Gastroesophageal sphincter (tissue), 4 donors: ENCODE measurements around the gene KATNAL1. TPM values are rescaled to one million over a fixed set of nuclear protein-coding genes. Genes with fewer than 3 reads are reported as not detected.

ENCODE experiments used
- ATAC-seq: fragments of 150-250 bp; one replicate; pipeline ENCODE4 v1.9.1; 2016; ENCODE audit warnings: mild to moderate bottlenecking, moderate library complexity
- H3K27ac ChIP-seq, 4 donors: fragments of 200-600 bp; sonication (generic) in 3 of 4; 1 replicate in 3 of 4; 2 replicates in 1 of 4; pipeline ENCODE4 v1.5.1; 2016 to 2019
- H3K27me3 ChIP-seq: fragments of 200-600 bp; sonication (generic); one replicate; pipeline ENCODE4 v1.5.1; 2019
- H3K36me3 ChIP-seq, 2 donors: fragments of 200-600 bp; sonication (generic); one replicate each; pipeline ENCODE4 v1.5.1; 2019; ENCODE audit warnings: control low read depth in 1 of 2
- H3K4me1 ChIP-seq, 3 donors: fragments of 200-600 bp; sonication (generic); 1 replicate in 2 of 3; 2 replicates in 1 of 3; pipeline ENCODE4 v1.5.1; 2016 to 2019; ENCODE audit warnings: control low read depth in 2 of 3
- H3K4me3 ChIP-seq, 2 donors: fragments of 200-600 bp; sonication (generic); one replicate each; pipeline ENCODE4 v1.5.1; 2019; ENCODE audit warnings: mild to moderate bottlenecking in 1 of 2, moderate library complexity in 1 of 2
- H3K9me3 ChIP-seq, 3 donors: fragments of 200-600 bp; sonication (generic); one replicate each; pipeline ENCODE4 v1.5.1; 2017 to 2019; ENCODE audit warnings: control low read depth in 2 of 3
- CTCF ChIP-seq, 4 experiments: fragments of 200-600 bp in 2 of 4; fragments of 450-650 bp in 2 of 4; sonication (generic) in 1 of 4; IDR thresholded peaks; one replicate each; pipeline ENCODE4 v1.5.1; 2017 to 2019; ENCODE audit warnings: antibody characterized with exemption in 4 of 4, mild to moderate bottlenecking in 2 of 4, moderate library complexity in 2 of 4
- EP300 ChIP-seq: sonication (generic); formaldehyde crosslinking; IDR thresholded peaks from one replicate; pipeline ENCODE4 v1.6.1; 2017; ENCODE audit warnings: antibody characterized with exemption, mild to moderate bottlenecking
- POLR2A ChIP-seq, 2 donors: fragments of 450-650 bp; IDR thresholded peaks; one replicate each; pipeline ENCODE4 v1.6.1; 2017; ENCODE audit warnings: antibody characterized with exemption in 2 of 2, mild to moderate bottlenecking in 2 of 2, moderate library complexity in 1 of 2
- POLR2AphosphoS5 ChIP-seq: sonication (generic); formaldehyde crosslinking; IDR thresholded peaks from one replicate; pipeline ENCODE4 v1.6.1; 2017; ENCODE audit warnings: antibody characterized with exemption
- WGBS, 2 donors: methylation state at CpG; one replicate each; pipeline ENCODE4 v1.1.5; 2018; ENCODE audit warnings: low coverage in 1 of 2; 5-methylcytosine and 5-hydroxymethylcytosine counted together
- small RNA-seq, 4 donors: library from RNA; depleted of rRNA; stranded (forward); fragments of <200 nt; gene quantifications; one replicate each; pipeline ENCODE3, GENCODE V24; 2016
- total RNA-seq, 4 donors: library from RNA; depleted of rRNA; stranded (reverse); fragments of >200 nt; gene quantifications; one replicate each; pipeline ENCODE4 v1.1.0, GENCODE V29; 2016

The KATNAL1 gene
- total RNA-seq, 4 donors from 2014 or later: 29.5 to 55.0 (median 42.9) TPM

GRCh38 chr13:30156270-30156669 is 151.1 kb downstream of the KATNAL1 start:
- H3K36me3 ChIP-seq: no peaks in the 10 kb centered on the region
- 72 to 81% methylated on average over 3 to 6 of the region's 6 CpGs for WGBS, 2 donors
- H3K27ac ChIP-seq: no peak overlapping the region
- no peak overlapping the region for H3K4me3 ChIP-seq
- ATAC-seq: no peak
- H3K27me3 ChIP-seq: peaks cover 5% of the 10 kb centered on the region
- no peaks in the 10 kb centered on the region for H3K9me3 ChIP-seq
- TF ChIP-seq POLR2AphosphoS5 (no peak), EP300 (no peak), POLR2A (IDR thresholded peaks at IDR 0.05) (no peak), CTCF (IDR thresholded peaks at IDR 0.05) (no peak)
- no peaks in the 10 kb centered on the region for H3K4me1 ChIP-seq

- no CpG with 5 or more reads among the region's 10 CpGs for WGBS, 2 donors
- H3K27me3 ChIP-seq: peaks cover 5% of the 10 kb centered on the region
- H3K36me3 ChIP-seq: no peaks in the 10 kb centered on the region
- no peak overlapping the region for H3K27ac ChIP-seq
- no peak overlapping the region for H3K4me3 ChIP-seq
- no peak for ATAC-seq
- TF ChIP-seq EP300 (no peak), POLR2AphosphoS5 (no peak), CTCF (IDR thresholded peaks at IDR 0.05) (no peak), POLR2A (IDR thresholded peaks at IDR 0.05) (no peak)
- H3K9me3 ChIP-seq: no peaks in the 10 kb centered on the region
- no peaks in the 10 kb centered on the region for H3K4me1 ChIP-seq
Observed at GRCh38 chr13:30154931-30155330, 152.4 kb downstream of the KATNAL1 start.

- WGBS, 2 donors: 72 to 100% methylated on average over 1 to 3 of the region's 20 CpGs
Observed at GRCh38 chr13:30154531-30154930, 152.8 kb downstream of the KATNAL1 start.

GRCh38 chr13:30153545-30154426 is 153.6 kb downstream of the KATNAL1 start:
- no peak for TF ChIP-seq EP300
- no peak for TF ChIP-seq POLR2A (IDR thresholded peaks at IDR 0.05)
- TF ChIP-seq CTCF (IDR thresholded peaks at IDR 0.05): no peak
- no peak for TF ChIP-seq POLR2AphosphoS5
- Histone ChIP-seq H3K27ac (no peak overlapping the region), H3K36me3 (no peaks in the 10 kb centered on the region), H3K4me1 (no peaks in the 10 kb centered on the region), H3K27me3 (peaks cover 5% of the 10 kb centered on the region), H3K4me3 (no peak overlapping the region), H3K9me3 (no peaks in the 10 kb centered on the region)
- 68 to 95% methylated on average over 7 to 21 of the region's 35 CpGs for WGBS, 2 donors
- no peak for ATAC-seq

More at GRCh38 chr13:30154531-30154930, 152.8 kb downstream of the KATNAL1 start:
- Histone ChIP-seq H3K36me3 (no peaks in the 10 kb centered on the region), H3K27ac (no peak overlapping the region), H3K27me3 (peaks cover 5% of the 10 kb centered on the region), H3K4me1 (no peaks in the 10 kb centered on the region), H3K4me3 (no peak overlapping the region), H3K9me3 (no peaks in the 10 kb centered on the region)
- no peak for TF ChIP-seq CTCF (IDR thresholded peaks at IDR 0.05)
- TF ChIP-seq EP300: no peak
- no peak for TF ChIP-seq POLR2AphosphoS5
- no peak for TF ChIP-seq POLR2A (IDR thresholded peaks at IDR 0.05)
- ATAC-seq: no peak

Small RNAs within 50 kb of the gene (small RNA-seq; reads per million reads assigned to genes)
- gene RNU6-64P: 0 reads per million in 4 donors

Other genes starting within 250 kb of the KATNAL1 start
- gene UBE2L5, start 114.9 kb upstream of the KATNAL1 start, total RNA-seq: under 1 TPM in 1 of 4 donors, not detected in 3; 0.31 TPM
- 100 to 1,000 TPM; 255 to 350 (median 337) TPM for gene HMGB1, start 158.4 kb upstream of the KATNAL1 start, total RNA-seq